NCI-H1417 treated with DMSO at 0.1 percent for 48 hours (cell line): Measurements from ENCODE around the gene EFNA4.
"Not testable (repeated sequence)": the region's sequence is repeated elsewhere in the genome, so short reads cannot be mapped to it uniquely, and the experiment has no call there.

ENCODE experiments used
- DNase-seq: peaks from one replicate; lab custom pipeline; 2025; lab: John Stamatoyannopoulos, UW

Gene EFNA4

GRCh38 chr1:155086856-155087535 is 23.5 kb downstream of the EFNA4 start:
- no peak for DNase-seq

GRCh38 chr1:155091071-155092051 is 27.8 kb downstream of the EFNA4 start:
- peak; percentile 38 for DNase-seq

- no peak for DNase-seq
Measured at GRCh38 chr1:155092131-155092530, 28.6 kb downstream of the EFNA4 start.

GRCh38 chr1:155092641-155093040 is 29.1 kb downstream of the EFNA4 start:
- DNase-seq: no peak

- DNase-seq: no peak
Measured at GRCh38 chr1:155093911-155094621, 30.5 kb downstream of the EFNA4 start.

- DNase-seq: no peak
Measured at GRCh38 chr1:155094622-155094948, 31.0 kb downstream of the EFNA4 start.

GRCh38 chr1:155099331-155099730 is 35.8 kb downstream of the EFNA4 start:
- DNase-seq: no peak

- DNase-seq: no peak
Measured at GRCh38 chr1:155103325-155103724, 39.8 kb downstream of the EFNA4 start.

GRCh38 chr1:155104605-155105534 is 41.3 kb downstream of the EFNA4 start:
- no peak for DNase-seq

GRCh38 chr1:155105604-155106011 is 42.1 kb downstream of the EFNA4 start:
- DNase-seq: no peak

- DNase-seq: no peak
Measured at GRCh38 chr1:155106862-155107261, 43.3 kb downstream of the EFNA4 start.

- no peak for DNase-seq
Measured at GRCh38 chr1:155107309-155108264, 44.0 kb downstream of the EFNA4 start.

GRCh38 chr1:155108296-155108695 is 44.8 kb downstream of the EFNA4 start:
- no peak for DNase-seq

- DNase-seq: no peak
Measured at GRCh38 chr1:155110381-155110780, 46.8 kb downstream of the EFNA4 start.

GRCh38 chr1:155110826-155111225 is 47.3 kb downstream of the EFNA4 start:
- DNase-seq: no peak

GRCh38 chr1:155113450-155113980 is 50.0 kb downstream of the EFNA4 start:
- DNase-seq: no peak

GRCh38 chr1:155116113-155116764 is 52.7 kb downstream of the EFNA4 start:
- no peak for DNase-seq

GRCh38 chr1:155117610-155118009 is 54.1 kb downstream of the EFNA4 start:
- no peak for DNase-seq

GRCh38 chr1:155118090-155118489 is 54.5 kb downstream of the EFNA4 start:
- not testable (repeated sequence) for DNase-seq
